Activated CD4-positive, alpha-beta memory T cell treated with anti-CD3 and anti-CD28 coated beads, Interleukin-2, amount 10 ng/mL, durations not matched to agents 7 days and 5 days (primary cell): ENCODE measurements around the gene STAB2. TPM values are rescaled to one million over a fixed set of nuclear protein-coding genes. Genes with fewer than 3 reads are reported as not detected.

Experiments used
- CTCF ChIA-PET: fragments of 350-600 bp; sonication (Branson Sonifier 250); formaldehyde crosslinking; loops from one replicate; lab custom pipeline; 2021; ENCODE audit warnings: antibody characterized with exemption, inconsistent platforms; lab: Charles Lee
- POLR2A ChIA-PET: fragments of 350-600 bp; sonication (Branson Sonifier 250); formaldehyde crosslinking; loops from one replicate; lab custom pipeline; 2021; ENCODE audit warnings: antibody characterized with exemption; lab: Charles Lee
- DNase-seq: peaks from one replicate; pipeline ENCODE4 v3.0.0-alpha.2; 2020
- H3K27ac Mint-ChIP-seq: one replicate; pipeline ENCODE4 v1.8.0; 2021; ENCODE audit warnings: mild to moderate bottlenecking, mixed read lengths
- H3K27me3 Mint-ChIP-seq: one replicate; pipeline ENCODE4 v1.8.0; 2021; ENCODE audit warnings: mixed read lengths
- H3K36me3 Mint-ChIP-seq: one replicate; pipeline ENCODE4 v1.8.0; 2021; ENCODE audit warnings: low read depth, mixed read lengths
- H3K4me1 Mint-ChIP-seq: one replicate; pipeline ENCODE4 v1.8.0; 2021; ENCODE audit warnings: mixed read lengths
- H3K4me3 Mint-ChIP-seq: one replicate; pipeline ENCODE4 v1.8.0; 2021; ENCODE audit warnings: mild to moderate bottlenecking, mixed read lengths
- H3K9me3 Mint-ChIP-seq: one replicate; pipeline ENCODE4 v1.8.0; 2021; ENCODE audit warnings: mixed read lengths
- total RNA-seq, 2 experiments: library from RNA; stranded (reverse); gene quantifications; one replicate each; pipeline ENCODE4 v1.2.3, GENCODE V29; 2021

STAB2 gene
- total RNA-seq, 2 experiments from 2014 or later = not detected

DNA sequence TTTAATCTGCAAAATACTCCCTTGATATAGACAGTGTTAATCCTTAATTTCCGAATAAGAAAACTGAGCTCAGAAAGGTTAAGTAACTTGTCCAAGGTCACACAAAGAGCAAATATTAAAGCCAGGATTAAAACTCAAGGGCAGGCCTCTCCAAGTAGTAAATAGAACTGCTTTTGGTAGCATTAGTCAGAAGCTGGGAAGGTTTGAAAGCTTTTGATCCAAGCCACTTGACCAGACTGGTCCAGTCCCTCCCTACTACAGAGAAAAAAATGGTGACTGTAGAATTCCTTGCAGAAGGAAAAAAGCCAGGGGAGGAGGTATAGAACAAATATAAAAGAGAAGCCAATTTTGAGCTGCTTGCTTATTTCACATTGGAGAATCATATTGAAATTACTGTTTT, 142.4 kb downstream of the STAB2 start:
- POLR2A ChIA-PET = no interaction called here

DNA sequence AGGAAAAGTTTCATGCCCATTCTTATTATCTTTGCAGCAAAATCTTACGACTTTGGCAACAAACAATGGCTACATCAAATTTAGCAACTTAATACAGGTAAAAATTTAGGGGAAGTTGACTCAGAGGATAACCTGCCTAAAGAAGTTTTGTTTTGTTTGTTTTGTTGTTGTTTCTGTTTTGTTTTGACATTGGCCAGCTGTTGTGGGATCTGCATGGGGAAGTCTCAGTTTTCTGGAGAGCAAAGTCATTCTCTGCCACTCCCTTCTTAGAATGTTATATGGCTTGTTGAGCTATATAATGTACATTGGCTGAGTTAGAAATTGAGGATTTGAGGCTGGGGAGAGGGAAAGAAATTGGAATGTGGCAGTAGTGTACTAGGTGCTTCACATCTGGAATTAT, 144.5 kb downstream of the STAB2 start:
- DNase-seq = no peak
- Mint-ChIP-seq H3K36me3 (no peaks in the 10 kb centered on the region), H3K9me3 (no peaks in the 10 kb centered on the region), H3K27me3 (no peaks in the 10 kb centered on the region), H3K4me3 (no peak overlapping the region), H3K27ac (no peak overlapping the region), H3K4me1 (no peaks in the 10 kb centered on the region)
- ChIA-PET POLR2A (no interaction called here), CTCF (no interaction called here)

More for the DNA sequence above, 142.4 kb downstream of the STAB2 start:
- Mint-ChIP-seq H3K27ac (no peak overlapping the region), H3K4me3 (no peak overlapping the region), H3K36me3 (no peaks in the 10 kb centered on the region), H3K4me1 (no peaks in the 10 kb centered on the region), H3K27me3 (no peaks in the 10 kb centered on the region), H3K9me3 (no peaks in the 10 kb centered on the region)
- CTCF ChIA-PET = no interaction called here
- no peak for DNase-seq

GRCh38 chr12:103734863-103735262, 147.8 kb downstream of the STAB2 start:
- Mint-ChIP-seq H3K27ac (no peak overlapping the region), H3K4me1 (no peaks in the 10 kb centered on the region), H3K27me3 (peaks cover 1% of the 10 kb centered on the region), H3K4me3 (no peak overlapping the region), H3K36me3 (no peaks in the 10 kb centered on the region), H3K9me3 (no peaks in the 10 kb centered on the region)
- no peak for DNase-seq
- ChIA-PET CTCF (no interaction called here), POLR2A (no interaction called here)

DNA sequence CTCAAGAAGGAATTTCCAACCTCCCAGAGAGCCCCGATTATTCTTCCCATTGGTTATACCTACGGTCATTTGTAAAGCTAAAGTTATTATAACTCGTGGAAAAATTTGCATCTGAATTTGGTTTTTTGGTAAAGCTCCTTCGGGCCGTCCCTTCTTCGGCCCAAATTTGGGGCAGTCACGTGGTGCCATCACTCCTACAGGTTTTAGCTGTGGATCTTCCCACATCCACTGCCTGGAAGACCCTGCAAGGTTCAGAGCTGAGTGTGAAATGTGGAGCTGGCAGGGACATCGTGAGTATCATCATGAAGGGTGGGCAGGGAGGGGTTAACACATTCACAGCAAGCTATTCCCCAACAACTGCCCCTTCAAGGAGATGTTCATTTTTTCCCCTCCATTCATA, 148.2 kb downstream of the STAB2 start:
- POLR2A ChIA-PET = no interaction called here
- H3K27me3 Mint-ChIP-seq = peaks cover 1% of the 10 kb centered on the region

DNA sequence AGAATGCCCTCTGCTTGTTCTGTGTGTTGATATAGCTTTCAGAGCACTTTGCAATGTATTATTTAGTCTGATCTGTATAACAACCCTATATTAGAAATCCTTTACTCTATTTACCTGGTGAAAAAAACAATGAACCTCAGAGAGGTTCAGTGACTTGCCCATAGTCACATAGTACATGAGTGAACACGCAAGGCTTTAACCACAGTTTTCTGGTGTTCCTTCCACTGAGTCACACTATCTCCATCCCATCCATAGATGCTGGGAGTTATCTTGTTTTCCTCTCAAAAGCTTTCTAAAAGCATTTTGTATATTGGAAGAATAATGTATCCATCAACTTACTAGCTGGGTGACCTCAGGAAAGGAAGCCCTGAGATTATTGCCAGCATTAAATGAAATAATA, 149.5 kb downstream of the STAB2 start:
- Mint-ChIP-seq H3K9me3 (no peaks in the 10 kb centered on the region), H3K36me3 (no peaks in the 10 kb centered on the region), H3K27ac (no peak overlapping the region), H3K27me3 (peaks cover 1% of the 10 kb centered on the region), H3K4me1 (no peaks in the 10 kb centered on the region), H3K4me3 (no peak overlapping the region)
- ChIA-PET CTCF (no interaction called here), POLR2A (no interaction called here)
- DNase-seq = no peak

More for the DNA sequence above, 148.2 kb downstream of the STAB2 start:
- no peaks in the 10 kb centered on the region for H3K4me1 Mint-ChIP-seq
- DNase-seq = no peak
- H3K27ac Mint-ChIP-seq = no peak overlapping the region
- CTCF ChIA-PET = no interaction called here
- no peaks in the 10 kb centered on the region for H3K9me3 Mint-ChIP-seq
- H3K36me3 Mint-ChIP-seq = no peaks in the 10 kb centered on the region
- no peak overlapping the region for H3K4me3 Mint-ChIP-seq

DNA sequence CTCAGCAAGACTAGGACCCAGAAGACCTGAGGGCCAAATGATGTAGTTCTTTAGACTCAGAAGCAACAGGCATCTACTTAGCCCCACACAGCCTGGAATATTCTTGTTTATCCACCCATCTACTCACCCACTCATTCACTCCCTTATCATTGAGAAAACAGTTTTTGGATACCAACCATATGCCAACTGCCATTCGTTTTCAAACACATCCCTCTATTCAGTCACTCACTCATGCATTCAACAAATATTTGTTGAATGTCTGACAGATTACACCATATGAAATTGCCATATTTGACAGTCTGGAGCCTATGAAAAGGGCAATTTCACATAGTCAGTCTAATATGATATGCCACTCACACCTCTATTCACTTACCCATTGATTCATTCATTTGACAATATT, 150.8 kb downstream of the STAB2 start:
- Mint-ChIP-seq H3K27ac (no peak overlapping the region), H3K4me1 (no peaks in the 10 kb centered on the region), H3K9me3 (no peaks in the 10 kb centered on the region), H3K36me3 (no peaks in the 10 kb centered on the region), H3K27me3 (peaks cover 1% of the 10 kb centered on the region), H3K4me3 (no peak overlapping the region)
- ChIA-PET CTCF (no interaction called here), POLR2A (no interaction called here)
- DNase-seq = no peak

- no peak for DNase-seq
- ChIA-PET CTCF (no interaction called here), POLR2A (no interaction called here)
- Mint-ChIP-seq H3K9me3 (no peaks in the 10 kb centered on the region), H3K27me3 (peaks cover 1% of the 10 kb centered on the region), H3K4me1 (no peaks in the 10 kb centered on the region), H3K36me3 (no peaks in the 10 kb centered on the region), H3K4me3 (no peak overlapping the region), H3K27ac (no peak overlapping the region)
These were observed 155.4 kb downstream of the STAB2 start for GRCh38 chr12:103742349-103742932.

DNA sequence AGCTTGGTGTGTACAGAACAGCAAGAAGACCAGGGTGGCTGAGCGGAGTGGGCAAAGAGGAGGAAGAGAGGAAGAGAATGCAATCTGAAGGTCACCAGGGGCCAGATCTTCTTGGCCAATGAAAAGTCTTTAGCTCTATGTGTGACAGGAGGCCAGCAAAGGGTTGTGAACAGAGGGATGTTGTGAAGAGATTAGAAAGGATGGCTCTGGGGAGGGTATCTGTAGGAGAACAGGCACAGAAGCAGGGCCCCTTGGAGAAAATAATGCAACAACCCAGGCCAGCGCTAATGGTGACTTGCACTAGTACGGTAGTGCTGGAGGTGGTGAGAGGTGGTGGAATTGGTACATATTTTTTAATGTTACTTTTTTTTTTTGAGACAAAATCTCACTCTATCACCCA, 156.7 kb downstream of the STAB2 start:
- CTCF ChIA-PET = no interaction called here
- no peaks in the 10 kb centered on the region for H3K36me3 Mint-ChIP-seq
- no peak overlapping the region for H3K4me3 Mint-ChIP-seq
- no peaks in the 10 kb centered on the region for H3K9me3 Mint-ChIP-seq
- no peaks in the 10 kb centered on the region for H3K4me1 Mint-ChIP-seq
- POLR2A ChIA-PET = no interaction called here
- peaks cover 1% of the 10 kb centered on the region for H3K27me3 Mint-ChIP-seq
- DNase-seq = no peak
- no peak overlapping the region for H3K27ac Mint-ChIP-seq

DNA sequence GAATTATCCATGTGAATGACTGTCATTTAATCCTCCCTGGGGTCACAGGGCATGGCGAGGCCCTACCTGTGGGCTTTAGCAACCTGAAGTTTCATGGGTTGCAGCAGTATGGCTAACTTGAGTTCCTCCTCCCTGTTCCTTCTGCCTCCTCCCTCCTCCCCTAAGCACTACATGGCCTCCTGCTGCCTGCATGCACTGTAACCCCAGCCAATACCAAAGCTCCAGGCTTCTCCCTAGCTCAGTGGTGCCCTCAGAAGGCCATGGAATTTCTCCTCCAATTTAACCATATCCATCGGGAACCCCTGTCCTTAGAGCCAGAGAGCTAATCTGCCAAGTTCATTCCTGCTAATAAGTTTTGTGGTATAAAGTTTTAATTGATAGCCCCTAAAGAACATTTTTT, 158.9 kb downstream of the STAB2 start:
- no peak for DNase-seq
- H3K9me3 Mint-ChIP-seq = no peaks in the 10 kb centered on the region
- no peaks in the 10 kb centered on the region for H3K36me3 Mint-ChIP-seq
- H3K4me3 Mint-ChIP-seq = no peak overlapping the region
- no peaks in the 10 kb centered on the region for H3K27me3 Mint-ChIP-seq
- POLR2A ChIA-PET = no interaction called here
- CTCF ChIA-PET = no interaction called here
- no peak overlapping the region for H3K27ac Mint-ChIP-seq
- no peaks in the 10 kb centered on the region for H3K4me1 Mint-ChIP-seq

DNA sequence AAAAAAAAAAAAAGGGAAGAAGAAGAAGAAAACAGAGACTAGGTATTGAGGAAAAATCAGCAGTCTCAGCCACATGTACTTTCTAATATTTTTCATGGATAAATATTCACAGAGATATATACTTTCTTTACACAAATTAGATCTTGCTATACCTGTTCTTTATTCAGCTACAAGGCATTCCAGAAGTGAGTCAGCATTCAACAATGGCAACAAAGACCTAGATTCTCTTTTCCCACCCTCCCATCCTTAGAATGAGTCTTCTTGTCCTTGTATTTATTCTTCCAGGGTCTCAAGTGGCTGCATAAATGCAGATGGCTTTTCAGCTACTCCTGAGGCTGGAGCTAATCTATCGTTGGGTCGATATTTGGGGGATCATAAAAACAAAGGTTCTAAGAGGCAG, 160.9 kb downstream of the STAB2 start:
- no peak for DNase-seq
- Mint-ChIP-seq H3K4me3 (no peak overlapping the region), H3K36me3 (no peaks in the 10 kb centered on the region), H3K27me3 (no peaks in the 10 kb centered on the region), H3K9me3 (no peaks in the 10 kb centered on the region), H3K27ac (no peak overlapping the region), H3K4me1 (no peaks in the 10 kb centered on the region)
- POLR2A ChIA-PET = no interaction called here
- CTCF ChIA-PET = no interaction called here

- no peaks in the 10 kb centered on the region for H3K4me1 Mint-ChIP-seq
- H3K9me3 Mint-ChIP-seq = no peaks in the 10 kb centered on the region
- no peaks in the 10 kb centered on the region for H3K36me3 Mint-ChIP-seq
- CTCF ChIA-PET = no interaction called here
- H3K4me3 Mint-ChIP-seq = no peak overlapping the region
- POLR2A ChIA-PET = no interaction called here
- H3K27ac Mint-ChIP-seq = no peak overlapping the region
- DNase-seq = no peak
- no peaks in the 10 kb centered on the region for H3K27me3 Mint-ChIP-seq
These were observed 161.8 kb downstream of the STAB2 start for GRCh38 chr12:103748875-103749274.

GRCh38 chr12:103751171-103751570, 164.1 kb downstream of the STAB2 start:
- no peaks in the 10 kb centered on the region for H3K9me3 Mint-ChIP-seq
- DNase-seq = no peak
- CTCF ChIA-PET = no interaction called here
- no peak overlapping the region for H3K4me3 Mint-ChIP-seq
- H3K4me1 Mint-ChIP-seq = no peaks in the 10 kb centered on the region
- no peaks in the 10 kb centered on the region for H3K27me3 Mint-ChIP-seq
- H3K36me3 Mint-ChIP-seq = no peaks in the 10 kb centered on the region
- POLR2A ChIA-PET = no interaction called here
- no peak overlapping the region for H3K27ac Mint-ChIP-seq

GRCh38 chr12:103751600-103751999, 164.5 kb downstream of the STAB2 start:
- Mint-ChIP-seq H3K9me3 (no peaks in the 10 kb centered on the region), H3K27ac (no peak overlapping the region), H3K4me3 (no peak overlapping the region), H3K36me3 (no peaks in the 10 kb centered on the region), H3K4me1 (no peaks in the 10 kb centered on the region), H3K27me3 (no peaks in the 10 kb centered on the region)
- DNase-seq = no peak
- ChIA-PET POLR2A (no interaction called here), CTCF (no interaction called here)

GRCh38 chr12:103755425-103755824, 168.4 kb downstream of the STAB2 start:
- CTCF ChIA-PET = no interaction called here
- Mint-ChIP-seq H3K36me3 (no peaks in the 10 kb centered on the region), H3K4me1 (no peaks in the 10 kb centered on the region), H3K27me3 (no peaks in the 10 kb centered on the region), H3K9me3 (no peaks in the 10 kb centered on the region), H3K27ac (no peak overlapping the region), H3K4me3 (no peak overlapping the region)
- DNase-seq = no peak
- POLR2A ChIA-PET = no interaction called here
